Osteoblast (primary cell): Measurements from ENCODE around the gene GOLT1B. TPM values are rescaled to one million over a fixed set of nuclear protein-coding genes. Genes with fewer than 3 reads are reported as not detected.

Source experiments
- DNase-seq: peaks from one replicate; pipeline ENCODE4 v3.0.0; 2011; ENCODE audit warnings: low spot score, mixed read lengths; ENCODE audit not compliant: insufficient read length; ENCODE audit errors: missing footprints
- H2AFZ ChIP-seq: 2 replicates; pipeline ENCODE4 v1.6.0; 2011; ENCODE audit warnings: mild to moderate bottlenecking, low read length
- H3K27ac ChIP-seq: 2 replicates; pipeline ENCODE4 v1.5.1; 2011; ENCODE audit warnings: mild to moderate bottlenecking, low read depth, low read length, moderate library complexity
- H3K27me3 ChIP-seq: 2 replicates; pipeline ENCODE4 v1.6.0; 2012; ENCODE audit warnings: mild to moderate bottlenecking, control low read depth, inconsistent platforms, low read length, moderate library complexity; ENCODE audit not compliant: insufficient read depth
- H3K36me3 ChIP-seq: 2 replicates; pipeline ENCODE4 v1.5.1; 2011; ENCODE audit warnings: mild to moderate bottlenecking, low read length, control low read depth, moderate library complexity; ENCODE audit not compliant: insufficient read depth
- H3K4me1 ChIP-seq: 2 replicates; pipeline ENCODE4 v1.5.1; 2011; ENCODE audit warnings: mild to moderate bottlenecking, low read length, control low read depth, moderate library complexity; ENCODE audit not compliant: insufficient read depth
- H3K4me2 ChIP-seq: 2 replicates; pipeline ENCODE4 v1.6.0; 2011; ENCODE audit warnings: mild to moderate bottlenecking, low read length; ENCODE audit not compliant: insufficient read depth
- H3K4me3 ChIP-seq: fragments of 200-600 bp; sonication (generic); 3 replicates; pipeline ENCODE4 v1.5.1; 2012; ENCODE audit warnings: mild to moderate bottlenecking, low read length, inconsistent platforms; ENCODE audit not compliant: insufficient read depth
- H3K79me2 ChIP-seq: 2 replicates; pipeline ENCODE4 v1.6.0; 2012; ENCODE audit warnings: mild to moderate bottlenecking, low read length, control low read depth, inconsistent platforms; ENCODE audit not compliant: insufficient read depth
- H3K9me3 ChIP-seq: 2 replicates; pipeline ENCODE4 v1.5.1; 2011; ENCODE audit warnings: low read depth, low read length, control low read depth
- H4K20me1 ChIP-seq: 2 replicates; pipeline ENCODE4 v1.6.0; 2012; ENCODE audit warnings: mild to moderate bottlenecking, low read length, control low read depth; ENCODE audit not compliant: insufficient read depth
- CTCF ChIP-seq: IDR thresholded peaks from 2 replicates; pipeline ENCODE4 v1.5.1; 2011; ENCODE audit warnings: mild to moderate bottlenecking, low read depth, low read length, moderate library complexity; ENCODE audit errors: extremely low read depth
- total RNA-seq: library from RNA; depleted of rRNA; stranded (reverse); fragments of >200 nt; gene quantifications from 2 replicates; pipeline ENCODE4 v1.2.3, GENCODE V29; 2012

GOLT1B gene
- total RNA-seq, 1 donor = 254 TPM

- peak overlapping the region; percentile 97 for H3K27ac ChIP-seq
- peak overlapping the region; percentile 95 for H3K4me2 ChIP-seq
- H3K9me3 ChIP-seq = no peaks in the 10 kb centered on the region
- H3K4me3 ChIP-seq = peak overlapping the region; percentile 95
- peak overlapping the region; percentile 96 for H2AFZ ChIP-seq
- no peaks in the 10 kb centered on the region for H3K27me3 ChIP-seq
- peaks cover 94% of the 10 kb centered on the region for H3K79me2 ChIP-seq
- peaks cover 32% of the 10 kb centered on the region for H3K4me1 ChIP-seq
- H4K20me1 ChIP-seq = peaks cover 43% of the 10 kb centered on the region
- TF ChIP-seq CTCF = no peak
- DNase-seq = no peak
- peaks cover 30% of the 10 kb centered on the region for H3K36me3 ChIP-seq
Measured at GRCh38 chr12:21500786-21501257, 767 bp upstream of the GOLT1B start.

DNA sequence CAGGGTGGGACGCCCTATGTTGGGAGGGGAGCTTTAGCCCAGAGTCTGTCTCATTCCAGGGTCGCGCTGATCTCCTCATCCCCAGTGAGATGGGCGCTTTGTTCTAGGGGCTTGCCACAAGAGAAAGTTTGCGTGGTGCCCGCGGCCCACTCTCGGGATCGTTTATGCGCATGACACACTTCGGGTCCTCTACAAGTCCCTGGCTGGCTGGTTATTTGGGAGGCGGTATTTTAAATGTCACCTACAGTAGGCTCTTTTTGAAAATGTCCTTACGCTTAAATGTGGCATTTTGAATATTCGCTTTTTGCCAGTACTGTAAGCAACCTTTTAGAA, 541 bp downstream of the GOLT1B start:
- no peaks in the 10 kb centered on the region for H3K27me3 ChIP-seq
- peaks cover 32% of the 10 kb centered on the region for H3K4me1 ChIP-seq
- peak overlapping the region; percentile 81 for H2AFZ ChIP-seq
- peaks cover 17% of the 10 kb centered on the region for H3K36me3 ChIP-seq
- H3K27ac ChIP-seq = peak overlapping the region; percentile 97
- peaks cover 52% of the 10 kb centered on the region for H4K20me1 ChIP-seq
- peak overlapping the region; percentile 95 for H3K4me3 ChIP-seq
- no peak for TF ChIP-seq CTCF
- DNase-seq = peak; percentile 54
- H3K79me2 ChIP-seq = peaks cover 93% of the 10 kb centered on the region
- H3K9me3 ChIP-seq = no peaks in the 10 kb centered on the region
- peak overlapping the region; percentile 95 for H3K4me2 ChIP-seq

DNA sequence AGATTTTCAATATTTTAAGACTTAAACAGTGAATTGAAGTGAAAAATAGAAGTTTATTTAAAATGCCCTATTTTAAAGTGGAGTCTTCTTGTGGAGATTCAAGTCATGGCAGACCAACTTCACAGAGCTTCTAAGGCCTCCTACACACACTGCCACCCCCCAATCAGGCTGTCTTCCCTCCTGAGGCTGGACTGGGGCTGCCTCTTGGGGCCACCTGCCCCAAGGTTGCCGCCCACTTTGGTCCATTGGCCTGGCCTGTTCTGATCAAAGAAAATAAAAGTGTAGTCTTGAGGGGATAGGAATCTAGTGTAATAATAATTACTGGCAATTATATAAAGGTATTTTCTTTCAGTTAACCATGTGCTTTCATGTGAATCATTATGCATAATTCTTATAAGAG, 1.3 kb downstream of the GOLT1B start:
- no peak for TF ChIP-seq CTCF
- Histone ChIP-seq H4K20me1 (peaks cover 52% of the 10 kb centered on the region), H3K27ac (no peak overlapping the region), H3K4me2 (peak overlapping the region; percentile 95), H3K36me3 (peaks cover 11% of the 10 kb centered on the region), H3K9me3 (no peaks in the 10 kb centered on the region), H3K27me3 (no peaks in the 10 kb centered on the region), H3K4me1 (peaks cover 32% of the 10 kb centered on the region), H2AFZ (no peak overlapping the region), H3K4me3 (peak overlapping the region; percentile 95), H3K79me2 (peaks cover 93% of the 10 kb centered on the region)
- no peak for DNase-seq

GRCh38 chr12:21505888-21506287, 4.3 kb downstream of the GOLT1B start:
- Histone ChIP-seq H3K9me3 (no peaks in the 10 kb centered on the region), H3K4me3 (no peak overlapping the region), H4K20me1 (peaks cover 71% of the 10 kb centered on the region)

More at GRCh38 chr12:21505888-21506287, 4.3 kb downstream of the GOLT1B start:
- Histone ChIP-seq H3K79me2 (peaks cover 93% of the 10 kb centered on the region), H3K27ac (no peak overlapping the region), H3K4me2 (no peak overlapping the region), H3K36me3 (peaks cover 15% of the 10 kb centered on the region), H2AFZ (no peak overlapping the region), H3K4me1 (peaks cover 22% of the 10 kb centered on the region), H3K27me3 (no peaks in the 10 kb centered on the region)
- no peak for TF ChIP-seq CTCF
- no peak for DNase-seq
